ENCODE results near the gene DAZAP1.

Gene DAZAP1

GRCh38 chr19:1394252-1395193, 12.9 kb upstream of the DAZAP1 start:
- DNase-seq: no peak

- DNase-seq: no peak
Observed at GRCh38 chr19:1395194-1396018, 12.0 kb upstream of the DAZAP1 start.

- no peak for DNase-seq
Observed at GRCh38 chr19:1396019-1396767, 11.2 kb upstream of the DAZAP1 start.

GRCh38 chr19:1396768-1397679, 10.4 kb upstream of the DAZAP1 start:
- DNase-seq: no peak

- no peak for DNase-seq
Observed at GRCh38 chr19:1397838-1398237, 9.5 kb upstream of the DAZAP1 start.

- no peak for DNase-seq
Observed at GRCh38 chr19:1399079-1399478, 8.3 kb upstream of the DAZAP1 start.

- no peak for DNase-seq
Observed at GRCh38 chr19:1399745-1400144, 7.6 kb upstream of the DAZAP1 start.

- peak in 1 of 2 experiments; percentile 40 for DNase-seq
Observed at GRCh38 chr19:1400281-1401137, 6.9 kb upstream of the DAZAP1 start.

GRCh38 chr19:1401138-1401888, 6.1 kb upstream of the DAZAP1 start, which contains the start of gene GAMT:
TSS of gene GAMT (minus strand) at chr19:1401542. CDS start at chr19:1401476, 66 bp downstream.
- no peak for DNase-seq

- no peak for DNase-seq
Observed at GRCh38 chr19:1401889-1402217, 5.5 kb upstream of the DAZAP1 start.

- DNase-seq: no peak
Observed at GRCh38 chr19:1402411-1403070, 4.8 kb upstream of the DAZAP1 start.

- DNase-seq: peak; percentile 82 to 88
Observed at GRCh38 chr19:1406774-1407527, 435 bp upstream of the DAZAP1 start.

GRCh38 chr19:1408300-1409203, 1.2 kb downstream of the DAZAP1 start:
- DNase-seq: no peak

GRCh38 chr19:1409204-1410005, 2.0 kb downstream of the DAZAP1 start:
- DNase-seq: no peak

- DNase-seq: no peak
Observed at GRCh38 chr19:1410136-1410786, 2.9 kb downstream of the DAZAP1 start.

- DNase-seq: no peak
Observed at GRCh38 chr19:1410789-1411188, 3.4 kb downstream of the DAZAP1 start.
